Bronchial epithelial cell (primary cell): ENCODE measurements around the gene SPIRE1. TPM values are rescaled to one million over a fixed set of nuclear protein-coding genes. Genes with fewer than 3 reads are reported as not detected.

Source experiments
- DNase-seq: peaks from one replicate; pipeline ENCODE4 v3.0.0-alpha.2; 2010; ENCODE audit warnings: low read depth
- FAIRE-seq: peaks from 2 replicates; lab custom pipeline; 2011; peaks lifted over from hg19 to GRCh38; lab: Jason Lieb, UNC
- H3K27me3 ChIP-seq: 2 replicates; pipeline ENCODE4 v1.5.1; 2011; ENCODE audit warnings: low read length; ENCODE audit not compliant: control insufficient read depth, insufficient read depth
- H3K36me3 ChIP-seq: 2 replicates; pipeline ENCODE4 v1.5.1; 2011; ENCODE audit warnings: low read length; ENCODE audit not compliant: control insufficient read depth, insufficient read depth
- H3K4me3 ChIP-seq: 2 replicates; pipeline ENCODE4 v1.5.1; 2011; ENCODE audit warnings: mild to moderate bottlenecking, low read depth, low read length, control low read depth
- total RNA-seq: library from RNA; depleted of rRNA; stranded (reverse); fragments of >200 nt; gene quantifications from 2 replicates; pipeline ENCODE4 v1.2.1, GENCODE V29; 2014
- TF ChIP-seq, protein P1 (sequence below): IDR thresholded peaks from 2 replicates; pipeline ENCODE4 v1.5.1; 2011; ENCODE audit warnings: mild to moderate bottlenecking, moderate library complexity, low read length, control low read depth, inconsistent platforms; ENCODE audit not compliant: insufficient read depth, severe bottlenecking

Gene SPIRE1
- total RNA-seq, 1 donor from 2014 or later: 141 TPM

DNA sequence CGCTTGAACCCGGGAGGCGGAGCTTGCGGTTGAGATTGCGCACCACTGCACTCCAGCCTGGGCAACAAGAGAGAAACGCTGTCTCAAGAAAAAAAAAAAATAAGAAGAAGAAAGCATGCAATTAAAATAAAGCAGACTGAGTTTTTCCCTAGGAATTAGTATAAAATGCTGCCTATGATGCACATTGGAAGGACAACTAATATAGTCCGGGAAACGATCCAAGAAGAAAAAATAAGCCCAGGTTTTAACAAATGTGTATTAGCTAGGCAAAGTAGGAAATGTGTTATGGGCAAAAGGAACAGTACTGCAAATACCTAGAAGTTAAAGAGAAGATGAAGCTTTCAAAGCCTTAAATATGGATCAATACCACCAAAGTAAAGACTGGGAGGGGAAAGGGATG, 64.0 kb downstream of the SPIRE1 start:
- TF ChIP-seq, protein P1, sequence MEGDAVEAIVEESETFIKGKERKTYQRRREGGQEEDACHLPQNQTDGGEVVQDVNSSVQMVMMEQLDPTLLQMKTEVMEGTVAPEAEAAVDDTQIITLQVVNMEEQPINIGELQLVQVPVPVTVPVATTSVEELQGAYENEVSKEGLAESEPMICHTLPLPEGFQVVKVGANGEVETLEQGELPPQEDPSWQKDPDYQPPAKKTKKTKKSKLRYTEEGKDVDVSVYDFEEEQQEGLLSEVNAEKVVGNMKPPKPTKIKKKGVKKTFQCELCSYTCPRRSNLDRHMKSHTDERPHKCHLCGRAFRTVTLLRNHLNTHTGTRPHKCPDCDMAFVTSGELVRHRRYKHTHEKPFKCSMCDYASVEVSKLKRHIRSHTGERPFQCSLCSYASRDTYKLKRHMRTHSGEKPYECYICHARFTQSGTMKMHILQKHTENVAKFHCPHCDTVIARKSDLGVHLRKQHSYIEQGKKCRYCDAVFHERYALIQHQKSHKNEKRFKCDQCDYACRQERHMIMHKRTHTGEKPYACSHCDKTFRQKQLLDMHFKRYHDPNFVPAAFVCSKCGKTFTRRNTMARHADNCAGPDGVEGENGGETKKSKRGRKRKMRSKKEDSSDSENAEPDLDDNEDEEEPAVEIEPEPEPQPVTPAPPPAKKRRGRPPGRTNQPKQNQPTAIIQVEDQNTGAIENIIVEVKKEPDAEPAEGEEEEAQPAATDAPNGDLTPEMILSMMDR: no peak
- no peaks in the 10 kb centered on the region for H3K27me3 ChIP-seq
- H3K4me3 ChIP-seq: no peak overlapping the region
- FAIRE-seq (no peak), DNase-seq (no peak)
- peaks cover 2% of the 10 kb centered on the region for H3K36me3 ChIP-seq

- DNase-seq (no peak), FAIRE-seq (no peak)
- H3K27me3 ChIP-seq: no peaks in the 10 kb centered on the region
- H3K4me3 ChIP-seq: no peak overlapping the region
- TF ChIP-seq, protein P1: no peak
- H3K36me3 ChIP-seq: peaks cover 1% of the 10 kb centered on the region
These were observed 65.2 kb downstream of the SPIRE1 start for GRCh38 chr18:12592597-12593127.

DNA sequence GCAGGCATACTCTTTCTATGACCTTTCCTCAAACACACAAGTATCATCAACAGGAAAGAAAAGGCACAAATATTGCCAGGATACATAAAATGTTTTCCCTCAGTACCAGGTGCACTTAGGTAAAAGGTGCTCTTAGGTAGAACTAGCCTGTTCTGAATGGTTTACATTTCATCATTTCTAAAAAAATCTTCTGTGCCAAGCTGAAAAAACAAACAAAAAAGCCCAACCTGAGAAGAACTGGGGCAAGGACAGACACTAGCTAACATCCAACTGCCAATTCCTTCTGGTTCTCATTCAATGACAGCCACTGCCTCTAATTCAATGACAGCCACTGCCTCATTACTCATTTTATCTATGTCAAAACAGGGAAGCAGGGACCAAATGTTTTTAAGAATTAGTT, 68.5 kb downstream of the SPIRE1 start:
- TF ChIP-seq, protein P1: no peak
- no peak overlapping the region for H3K4me3 ChIP-seq
- FAIRE-seq: no peak
- H3K27me3 ChIP-seq: no peaks in the 10 kb centered on the region
- no peak for DNase-seq
- peaks cover 1% of the 10 kb centered on the region for H3K36me3 ChIP-seq

DNA sequence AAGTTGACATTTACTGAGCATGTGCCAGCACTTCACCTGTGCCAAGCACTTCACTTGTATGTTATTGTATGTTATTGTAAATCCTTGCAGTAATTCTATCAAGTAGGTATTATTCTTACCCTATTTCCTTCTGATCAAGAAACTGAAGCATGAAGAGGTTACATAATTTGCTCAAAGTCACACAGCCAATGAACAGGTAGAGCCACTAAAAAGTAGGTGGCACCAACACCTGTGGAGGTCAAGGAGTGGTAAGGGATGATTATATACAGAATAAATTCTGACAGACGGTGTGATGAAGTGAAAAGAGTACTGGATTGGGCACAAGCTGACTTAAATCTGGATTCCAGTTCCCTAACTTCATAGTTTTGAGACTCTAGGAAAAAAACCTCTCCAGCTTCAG, 71.0 kb downstream of the SPIRE1 start:
- DNase-seq: no peak
- H3K27me3 ChIP-seq: no peaks in the 10 kb centered on the region
- peaks cover 1% of the 10 kb centered on the region for H3K36me3 ChIP-seq
- no peak overlapping the region for H3K4me3 ChIP-seq
- TF ChIP-seq, protein P1: no peak
- no peak for FAIRE-seq

DNA sequence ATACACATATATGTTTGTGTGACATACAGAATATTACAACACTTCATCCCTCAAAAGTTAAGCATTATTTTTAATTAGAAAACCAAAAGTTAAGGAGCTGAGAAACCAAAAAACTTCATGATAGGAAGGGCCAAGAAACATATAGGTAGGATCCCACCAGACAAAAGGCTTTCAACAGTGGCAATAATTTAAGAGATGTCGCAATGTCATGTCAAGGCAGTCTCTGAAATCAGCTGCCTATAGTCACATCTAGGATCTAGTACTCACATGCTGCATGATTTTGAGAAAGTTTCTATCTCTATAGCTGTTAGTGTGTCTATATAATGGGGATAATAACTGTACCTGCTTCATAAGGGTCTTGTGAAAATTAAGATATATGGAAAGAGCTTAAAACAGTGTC, 72.7 kb downstream of the SPIRE1 start:
- Histone ChIP-seq H3K27me3 (no peaks in the 10 kb centered on the region), H3K4me3 (no peak overlapping the region), H3K36me3 (no peaks in the 10 kb centered on the region)
- FAIRE-seq (no peak), DNase-seq (no peak)
- TF ChIP-seq, protein P1: no peak
